GM18858 (cell line): ENCODE data around the gene CPT1A.

Experiments
- ATAC-seq: cut with Tn5 transposase; IDR thresholded peaks from one replicate; pipeline ENCODE4 v1.9.1; 2021; ENCODE audit not compliant: unreplicated experiment

Gene CPT1A

DNA sequence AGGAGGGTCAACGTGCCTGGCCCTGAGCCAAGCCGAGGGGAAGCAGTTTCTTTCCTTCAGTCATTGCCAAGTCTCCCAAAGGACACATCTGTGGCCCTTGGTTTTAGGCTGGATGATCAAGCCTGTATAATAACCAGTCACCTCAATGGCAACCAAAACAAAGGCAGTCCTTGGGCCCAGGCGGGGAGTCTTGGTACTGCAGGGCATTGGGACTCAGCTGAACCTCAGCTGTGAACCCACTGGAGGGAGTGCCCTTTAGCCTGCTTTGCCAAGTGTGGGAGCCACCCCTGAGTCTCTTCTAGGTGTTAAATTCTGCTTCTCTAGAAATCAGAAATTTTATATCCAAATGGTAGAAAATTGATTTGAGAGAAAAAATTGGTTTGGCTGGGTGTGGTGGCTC lies 36.9 kb downstream of the CPT1A start:
- no peak for ATAC-seq

DNA sequence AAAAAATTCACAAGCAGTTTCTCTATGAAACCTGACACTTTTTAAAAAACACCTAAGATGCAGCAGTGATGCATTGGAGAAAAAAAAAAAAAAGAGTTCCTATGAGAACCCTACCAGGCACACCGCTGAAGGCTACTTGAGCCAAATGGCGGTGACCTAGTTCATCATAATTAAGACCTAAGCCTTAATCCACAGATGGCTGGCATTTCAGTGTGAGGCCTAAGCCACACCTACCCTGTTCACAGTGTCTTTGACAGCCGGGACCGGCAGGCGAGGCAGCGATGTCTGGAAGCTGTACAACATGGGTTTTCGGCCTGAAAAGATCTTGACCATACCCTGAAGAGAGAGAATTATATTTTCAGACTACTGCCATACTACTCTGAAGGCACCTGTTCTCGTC lies 38.0 kb downstream of the CPT1A start:
- ATAC-seq: no peak

DNA sequence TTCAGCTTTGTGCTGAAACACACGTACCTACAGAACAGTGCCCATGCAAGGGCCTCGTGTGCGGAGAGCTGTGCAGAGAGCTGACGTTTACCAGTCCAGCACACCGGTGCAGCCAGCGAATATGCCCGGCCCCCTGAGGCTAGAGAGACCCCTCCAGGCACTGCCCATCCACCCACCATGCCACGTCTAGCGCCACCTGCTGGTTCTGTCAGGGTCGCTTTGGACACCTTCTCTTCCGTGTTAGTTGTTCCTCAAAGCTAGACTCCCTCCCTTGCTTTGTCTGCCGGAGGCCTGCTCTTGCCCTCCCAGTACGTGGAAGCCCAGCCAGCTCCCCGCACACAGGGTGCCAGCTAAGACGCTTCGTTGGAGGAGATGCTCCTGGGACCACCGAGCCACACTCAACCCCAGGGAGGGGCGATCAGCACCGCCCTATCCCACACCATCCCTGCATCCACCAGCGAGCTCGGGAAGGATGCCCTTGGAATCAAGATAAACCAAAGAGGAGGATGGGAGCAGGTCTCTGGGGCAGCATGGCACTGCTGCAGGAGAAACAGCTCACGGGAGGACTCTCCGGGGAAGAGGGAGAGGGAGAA lies 43.4 kb downstream of the CPT1A start:
- ATAC-seq: no peak

DNA sequence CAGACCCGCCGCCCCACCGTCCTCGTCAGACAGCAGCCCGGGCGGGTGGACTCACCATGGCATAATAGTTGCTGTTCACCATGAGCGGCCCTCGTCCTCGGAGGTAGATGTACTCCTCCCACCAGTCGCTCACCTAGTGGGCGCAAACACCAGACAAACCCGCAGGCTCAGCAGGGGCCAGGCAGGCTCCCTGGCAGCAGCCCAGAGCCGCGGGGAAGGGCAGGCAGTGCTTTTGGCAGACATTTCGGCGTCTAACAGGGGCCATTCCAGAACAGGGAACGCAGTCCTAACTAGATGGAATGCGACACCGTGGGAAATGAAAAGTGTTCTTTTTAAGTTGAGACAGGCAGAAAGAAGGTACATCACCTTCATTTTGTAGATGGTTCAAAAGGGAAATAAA lies 44.9 kb downstream of the CPT1A start:
- no peak for ATAC-seq

DNA sequence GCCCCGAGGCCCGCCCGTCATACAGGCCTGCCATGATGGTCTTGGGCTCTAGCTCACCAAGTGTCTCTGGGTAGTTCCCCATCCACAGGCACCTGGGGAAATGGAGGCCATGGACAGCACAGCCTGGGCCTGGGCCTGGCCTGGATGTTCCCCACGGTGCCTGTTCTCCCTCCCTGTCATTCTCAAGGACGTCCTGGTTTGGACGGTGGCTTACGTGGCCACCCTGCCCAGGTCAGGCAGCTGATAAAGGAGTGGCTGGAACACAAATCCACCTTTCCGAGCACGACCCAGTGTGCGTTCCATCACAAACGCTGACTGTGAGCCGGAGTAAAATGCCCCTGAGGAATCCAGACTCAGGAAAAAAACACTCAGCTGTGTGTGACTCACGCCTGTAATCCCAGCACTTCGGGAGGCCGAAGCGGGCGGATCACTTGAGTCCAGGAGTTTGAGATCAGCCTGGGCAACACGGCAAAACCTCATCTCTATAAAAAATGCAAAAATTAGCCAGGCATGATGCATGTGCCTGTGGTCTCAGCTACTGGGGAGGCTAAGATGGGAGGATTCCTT lies 49.2 kb downstream of the CPT1A start:
- ATAC-seq: no peak

DNA sequence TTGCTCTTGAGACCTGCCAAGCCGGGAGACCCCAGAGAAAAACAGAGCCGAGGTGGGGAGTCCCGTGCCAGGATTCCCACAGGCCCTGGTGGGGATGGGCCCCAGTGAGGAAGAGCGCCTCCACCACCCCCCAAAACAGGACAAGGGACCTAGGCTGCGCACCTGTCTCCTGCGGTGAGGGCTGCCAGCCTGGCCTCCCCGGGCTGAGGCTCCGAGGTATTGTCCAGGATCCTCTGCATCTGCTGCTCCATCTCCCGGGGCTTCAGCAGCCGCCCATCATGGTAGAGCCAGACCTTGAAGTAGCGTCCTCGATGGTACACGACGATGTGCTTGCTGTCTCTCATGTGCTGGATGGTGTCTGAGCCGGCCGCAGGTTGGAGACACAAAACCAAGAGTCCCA lies 57.1 kb downstream of the CPT1A start:
- ATAC-seq: no peak

DNA sequence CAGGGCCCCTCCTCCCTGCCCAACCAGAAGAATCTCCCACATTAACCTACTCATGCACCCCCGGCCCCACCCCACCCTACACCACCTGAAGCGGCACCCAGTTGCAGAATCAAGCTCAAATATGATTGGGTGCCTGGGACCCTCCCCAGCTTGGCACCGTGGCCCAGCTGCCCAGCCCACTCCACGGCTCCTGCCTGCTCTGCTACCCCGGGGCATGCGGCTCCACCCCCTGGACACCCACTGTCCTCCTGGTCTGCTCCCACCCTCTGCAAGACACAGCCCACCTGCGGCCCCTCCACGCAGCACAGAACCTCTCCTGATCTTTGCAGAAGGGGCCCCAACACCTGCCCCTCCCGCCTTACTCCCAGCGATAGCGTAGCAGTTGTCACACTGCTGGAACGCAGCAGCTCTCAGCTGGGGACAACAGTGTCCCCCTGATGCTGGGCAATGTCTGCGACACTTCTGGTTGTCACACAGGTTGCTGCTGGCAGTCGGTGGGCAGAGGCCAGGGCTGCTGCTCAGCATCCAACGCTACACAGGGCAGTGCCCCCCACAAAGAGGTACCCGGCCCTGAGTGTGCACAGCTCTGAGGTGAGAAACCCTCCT lies 58.4 kb downstream of the CPT1A start:
- no peak for ATAC-seq

DNA sequence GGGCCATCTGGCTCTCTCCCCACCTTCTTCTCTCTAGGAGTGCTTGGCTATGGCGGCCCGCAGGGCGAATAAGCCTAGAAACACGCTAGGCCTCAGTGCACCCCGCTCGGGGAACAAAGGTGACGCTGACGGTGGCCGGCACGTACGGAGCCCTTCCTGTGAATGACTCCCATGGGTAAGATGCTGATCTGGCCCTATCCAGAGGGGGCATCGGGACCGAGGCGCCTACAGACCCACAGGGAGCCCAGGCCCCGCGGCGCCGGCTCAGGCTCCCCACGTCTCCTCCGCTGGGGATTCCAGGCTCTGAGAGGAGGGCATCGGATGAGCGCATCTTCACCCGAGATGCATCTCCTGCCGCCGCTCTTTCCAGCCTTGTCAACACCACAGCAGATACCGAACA lies 59.0 kb downstream of the CPT1A start:
- ATAC-seq: no peak

DNA sequence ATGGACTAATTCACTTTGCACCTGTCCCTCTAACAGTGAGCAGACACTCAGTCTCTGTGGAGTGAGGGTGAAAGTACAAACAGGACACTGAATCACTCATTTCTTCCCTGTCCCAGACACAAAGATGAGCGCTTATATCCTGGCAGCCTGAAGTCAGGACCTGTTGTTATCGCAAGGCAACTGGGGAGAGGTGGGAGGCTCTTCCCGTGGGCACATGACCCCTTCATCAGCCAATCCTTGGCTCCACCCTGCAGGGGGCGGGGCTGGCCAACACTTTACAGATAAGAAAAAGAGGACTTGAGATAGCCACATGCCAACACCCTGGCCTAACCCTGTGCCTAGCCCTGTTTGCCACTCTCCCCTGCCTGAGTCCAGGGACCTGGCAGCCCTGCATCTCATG lies 60.9 kb downstream of the CPT1A start:
- ATAC-seq: no peak

DNA sequence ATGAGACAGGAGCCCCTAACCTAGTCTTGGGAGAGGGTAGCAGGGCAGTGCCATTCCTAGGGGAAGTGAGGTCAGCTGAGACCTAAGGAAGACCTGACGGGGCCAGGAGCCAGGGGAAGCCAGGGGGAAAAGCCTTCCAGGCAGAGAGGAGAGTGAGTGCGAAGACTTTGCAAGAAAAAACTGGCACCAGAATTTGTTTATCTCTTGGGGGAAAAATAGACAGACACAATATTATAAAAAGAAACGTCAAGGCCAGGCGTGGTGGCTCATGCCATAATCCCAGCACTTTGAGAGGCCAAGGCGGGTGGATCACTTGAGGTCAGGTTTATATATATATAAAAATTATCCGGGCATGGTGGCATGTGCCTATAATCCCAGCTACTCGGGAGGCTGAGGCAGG lies 63.5 kb downstream of the CPT1A start:
- no peak for ATAC-seq

DNA sequence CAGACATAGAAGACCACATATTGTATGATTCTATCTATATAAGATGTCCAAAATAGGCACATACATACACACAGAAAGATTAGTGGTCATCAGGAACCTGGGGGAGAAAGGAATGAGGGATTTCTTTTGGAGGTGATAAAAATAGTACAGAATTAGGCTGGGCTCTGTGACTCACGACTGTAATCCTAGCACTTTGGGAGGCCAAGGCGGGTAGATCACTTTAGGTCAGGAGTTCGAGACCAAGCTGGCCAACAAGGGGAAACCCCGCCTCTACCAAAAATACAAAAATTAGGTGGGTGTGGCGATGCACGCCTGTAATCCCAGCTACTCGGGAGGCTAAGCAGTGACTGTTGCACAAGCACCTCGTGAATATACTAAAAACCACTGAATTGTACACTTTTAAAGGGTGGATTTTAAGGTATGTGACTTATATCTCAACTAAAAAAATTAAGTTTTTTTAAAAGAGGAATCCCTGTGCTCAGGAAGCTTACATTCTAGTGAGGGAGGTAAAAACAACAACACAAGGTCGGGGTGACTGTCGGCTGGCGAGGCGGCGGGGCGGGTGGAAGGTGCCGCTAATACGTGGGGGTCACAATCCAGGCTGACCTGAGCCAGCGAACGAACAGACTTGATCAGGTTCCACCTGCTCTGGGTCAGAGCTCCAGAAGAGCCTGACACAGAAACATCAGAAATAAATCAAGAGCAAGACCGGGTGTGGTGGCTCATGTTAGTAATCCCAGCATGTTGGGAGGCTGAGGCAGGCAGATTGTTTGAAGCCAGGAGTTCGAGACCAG lies 65.1 kb downstream of the CPT1A start:
- ATAC-seq: no peak

DNA sequence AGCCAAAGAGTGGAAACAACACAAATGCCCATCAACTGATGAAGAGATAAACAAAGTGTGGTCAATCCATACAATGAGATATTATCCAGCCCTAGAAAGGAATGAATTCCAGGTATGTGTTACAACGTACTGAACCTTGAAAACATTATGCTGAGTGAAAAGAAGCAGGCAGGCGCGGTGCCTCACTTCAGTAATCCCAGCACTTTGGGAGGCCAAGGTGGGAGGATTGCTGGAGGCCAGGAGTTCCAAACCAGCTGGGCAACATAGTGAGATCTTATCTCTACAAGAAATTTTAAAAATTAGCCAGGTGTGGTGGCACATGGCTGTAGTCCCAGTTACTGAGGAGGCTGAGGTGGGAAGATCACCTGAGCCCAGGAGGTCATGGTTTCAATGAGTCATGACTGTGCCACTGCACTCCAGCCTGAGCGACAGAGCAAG lies 65.7 kb downstream of the CPT1A start:
- ATAC-seq: no peak

DNA sequence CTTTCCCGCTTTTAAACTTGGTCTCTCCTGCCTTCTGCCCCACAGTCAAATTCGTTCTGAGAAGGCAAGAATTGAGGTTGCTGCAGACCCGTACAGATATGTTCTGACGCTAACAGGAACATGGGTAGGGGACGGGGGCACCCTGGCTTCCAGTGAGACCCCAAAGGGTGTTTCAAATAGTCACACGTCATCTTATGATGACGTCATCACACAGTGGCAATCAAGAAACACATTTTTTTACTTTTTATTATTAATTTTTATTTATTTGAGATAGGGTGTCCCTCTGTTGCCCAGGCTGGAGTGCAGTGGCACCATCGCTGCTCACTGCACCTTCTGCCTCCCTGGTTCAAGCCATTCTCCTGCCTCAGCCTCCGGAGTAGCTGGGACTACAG lies 67.5 kb downstream of the CPT1A start:
- no peak for ATAC-seq

DNA sequence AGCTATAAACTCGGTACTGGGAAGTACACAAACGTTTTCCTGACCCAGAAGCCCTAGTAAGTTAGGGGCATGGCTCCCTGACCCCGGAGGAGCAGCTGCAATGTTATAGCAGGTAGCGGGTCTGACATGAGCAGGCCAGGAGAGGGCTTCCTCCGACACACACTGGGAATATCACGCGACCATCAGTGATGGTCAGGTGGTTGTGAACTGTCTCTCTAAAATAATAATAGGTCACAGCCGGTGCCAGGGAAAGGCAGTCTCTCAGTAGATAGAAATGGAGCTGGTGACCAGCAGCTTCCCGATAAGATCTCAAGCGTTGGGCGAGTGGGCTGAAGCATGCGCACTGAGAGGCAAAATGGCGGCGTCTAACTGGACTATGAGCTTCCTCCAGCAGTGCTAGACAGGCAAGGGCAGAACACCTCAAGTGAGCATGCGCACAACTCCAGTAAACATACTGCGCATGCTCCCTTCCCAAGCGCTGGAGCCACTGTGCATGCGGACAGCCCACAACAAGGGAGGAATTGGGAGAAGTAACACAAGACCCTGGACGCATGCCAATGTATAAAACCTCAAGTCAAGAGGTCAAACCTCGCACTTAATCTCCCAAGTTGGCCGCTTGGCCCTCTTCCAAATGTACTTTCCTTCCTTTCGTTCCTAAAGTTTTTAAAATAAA lies 68.1 kb downstream of the CPT1A start:
- no peak for ATAC-seq

DNA sequence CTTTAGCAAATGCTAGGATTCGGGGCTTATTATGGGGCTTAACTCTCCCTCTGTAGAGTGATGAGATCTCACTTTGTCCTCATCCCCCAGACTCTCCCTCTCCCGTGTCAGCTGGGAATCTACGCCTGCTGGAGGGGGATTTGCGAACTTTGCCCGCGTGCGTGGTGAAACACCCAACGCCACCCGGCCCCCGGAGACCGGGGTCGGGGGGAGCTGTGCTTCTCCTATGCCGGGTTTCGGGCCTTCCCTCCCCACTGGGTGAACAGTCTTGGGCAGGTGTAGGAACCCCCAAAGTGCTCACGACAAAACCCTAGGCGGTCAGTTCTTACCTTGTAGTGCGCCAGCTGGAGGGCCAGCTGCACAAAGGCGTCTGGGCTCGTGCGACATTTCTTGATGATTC lies 68.8 kb downstream of the CPT1A start:
- ATAC-seq: no peak

DNA sequence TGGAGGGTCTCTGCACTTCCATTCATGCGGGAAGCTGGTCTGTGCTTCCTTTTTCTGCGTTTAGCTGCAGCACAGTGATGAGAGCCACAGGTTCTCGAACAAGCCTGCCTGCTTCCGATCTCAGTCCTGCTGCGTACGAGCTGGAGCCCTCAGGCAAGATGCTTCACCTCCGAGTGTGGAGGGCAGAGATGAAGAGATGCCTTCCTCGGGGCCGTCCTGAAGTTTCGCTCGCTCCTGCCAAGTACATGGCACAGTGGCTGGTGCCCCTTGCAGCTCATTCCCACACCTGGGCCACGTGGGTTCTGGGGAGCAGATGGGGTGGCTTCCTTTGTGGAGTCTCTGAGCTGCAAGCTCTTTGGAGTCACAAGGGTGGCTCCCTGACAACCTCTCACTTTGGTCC lies 70.9 kb downstream of the CPT1A start:
- no peak for ATAC-seq

DNA sequence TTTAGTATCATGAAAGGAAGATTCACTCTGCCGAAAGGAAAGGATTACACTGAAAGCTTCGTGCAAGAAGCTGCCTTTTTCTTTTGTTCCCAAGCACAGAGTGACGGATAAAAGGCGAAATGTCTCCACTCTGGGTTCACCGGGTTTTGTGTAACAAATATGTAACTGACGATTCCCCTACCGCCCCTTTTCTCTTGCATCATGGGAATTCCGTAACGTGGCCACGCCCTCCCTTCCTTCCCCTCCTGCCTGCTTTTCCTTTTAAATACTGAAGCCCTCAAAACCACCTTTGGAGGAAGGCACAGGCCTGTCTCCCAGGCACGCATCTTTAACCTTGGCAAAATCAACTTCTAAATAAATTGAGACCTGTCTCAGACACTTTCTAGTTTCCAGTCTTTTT lies 74.0 kb downstream of the CPT1A start:
- no peak for ATAC-seq

DNA sequence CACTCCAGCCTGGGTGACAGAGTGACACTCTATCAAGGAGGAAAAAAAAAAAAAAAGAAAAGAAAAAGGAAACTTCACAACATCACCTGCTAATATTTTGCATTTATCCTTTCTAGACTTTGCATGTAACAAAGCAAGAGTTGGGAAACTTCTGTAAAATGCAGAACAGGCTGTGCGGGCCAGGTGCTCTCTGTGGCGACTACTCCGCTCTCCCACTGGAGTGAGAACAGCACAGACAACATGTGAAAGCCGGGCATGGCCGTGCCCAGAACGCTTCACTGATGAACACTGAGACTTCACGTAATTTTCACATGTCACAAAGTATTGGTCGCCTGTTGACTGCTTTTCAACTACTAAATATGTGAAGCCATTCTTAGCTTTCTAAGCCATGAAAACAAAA lies 74.9 kb downstream of the CPT1A start:
- ATAC-seq: no peak

DNA sequence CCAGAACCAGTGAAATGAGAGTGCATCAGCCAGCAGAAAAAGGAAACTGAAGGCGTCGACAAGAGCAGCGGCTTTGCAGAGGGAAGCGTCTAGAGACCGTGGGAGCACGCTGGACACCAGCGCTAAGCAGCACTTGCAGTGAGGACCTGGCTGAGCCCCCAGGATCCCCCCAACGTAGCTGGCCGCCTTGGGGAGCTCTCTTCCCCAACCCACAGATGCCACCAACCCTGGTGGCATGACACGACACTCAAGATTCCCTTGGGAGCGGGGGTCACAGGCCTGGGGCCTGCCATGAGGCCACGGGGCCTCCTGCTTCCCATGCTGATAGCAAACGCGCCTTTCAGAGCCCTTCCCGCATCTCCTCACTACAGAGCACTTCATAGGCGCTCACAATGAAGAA lies 77.0 kb downstream of the CPT1A start:
- ATAC-seq: no peak

DNA sequence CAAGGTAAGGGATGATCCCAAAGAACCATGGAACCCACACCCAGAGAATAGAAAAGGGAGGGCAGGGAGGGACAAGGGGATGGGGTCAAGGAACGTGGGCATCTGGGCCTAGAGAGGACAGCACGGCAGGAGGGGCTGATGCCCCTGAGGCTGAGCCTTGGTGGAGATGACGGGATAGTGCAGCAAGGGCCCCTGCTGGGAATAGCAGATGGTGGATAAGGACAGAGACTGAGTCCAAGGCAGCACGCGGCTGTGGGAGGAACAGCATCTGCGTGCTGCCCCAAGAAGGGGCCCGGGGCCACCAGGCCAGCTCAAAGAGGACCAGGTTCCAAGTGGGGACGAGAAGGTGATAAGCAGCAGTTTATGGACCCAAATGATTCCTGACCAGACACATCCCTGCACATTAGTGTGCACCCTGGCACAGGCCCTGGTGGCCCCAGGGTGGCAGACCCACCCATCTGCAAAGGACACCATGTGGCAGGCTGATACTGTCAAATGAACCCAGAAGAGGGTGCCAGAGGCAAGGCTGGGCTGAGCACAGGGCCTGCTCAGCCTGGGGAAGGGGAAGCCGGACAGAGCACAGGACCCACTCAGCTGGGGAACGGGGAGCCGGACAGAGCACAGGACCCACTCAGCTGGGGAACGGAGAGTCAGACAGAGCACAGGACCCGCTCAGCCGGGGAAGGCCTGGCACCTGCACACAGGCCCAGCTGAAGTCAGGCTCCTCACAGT lies 77.6 kb downstream of the CPT1A start:
- ATAC-seq: no peak

DNA sequence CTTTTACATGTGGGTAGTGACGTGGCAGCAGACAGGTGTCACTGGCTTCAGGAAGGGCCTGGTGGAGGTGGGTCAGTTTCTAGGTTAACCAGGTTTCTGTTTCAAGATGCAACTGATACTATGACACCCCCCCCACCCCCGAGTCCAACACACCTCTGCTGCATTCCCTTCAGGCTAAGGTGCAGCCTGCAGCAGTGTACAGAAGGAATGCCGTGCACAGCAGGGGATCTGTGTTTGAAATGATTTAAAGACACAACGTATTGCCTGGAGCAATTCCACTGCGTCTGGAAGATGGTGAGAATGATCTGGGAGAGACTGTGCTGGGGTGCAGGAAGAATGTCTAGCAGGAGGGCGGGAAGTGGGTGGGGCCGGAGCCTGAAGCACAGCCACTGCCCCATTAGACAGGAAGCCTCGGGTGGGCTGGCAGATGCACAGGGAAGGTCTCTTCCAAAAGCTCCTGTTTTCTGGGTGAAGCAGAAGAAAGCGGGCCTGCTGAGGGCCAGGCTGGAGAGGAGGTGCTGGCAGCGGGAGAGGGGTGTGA lies 78.5 kb downstream of the CPT1A start:
- ATAC-seq: no peak
